ENCODE data around the gene CXCL11.

CXCL11 gene

DNA sequence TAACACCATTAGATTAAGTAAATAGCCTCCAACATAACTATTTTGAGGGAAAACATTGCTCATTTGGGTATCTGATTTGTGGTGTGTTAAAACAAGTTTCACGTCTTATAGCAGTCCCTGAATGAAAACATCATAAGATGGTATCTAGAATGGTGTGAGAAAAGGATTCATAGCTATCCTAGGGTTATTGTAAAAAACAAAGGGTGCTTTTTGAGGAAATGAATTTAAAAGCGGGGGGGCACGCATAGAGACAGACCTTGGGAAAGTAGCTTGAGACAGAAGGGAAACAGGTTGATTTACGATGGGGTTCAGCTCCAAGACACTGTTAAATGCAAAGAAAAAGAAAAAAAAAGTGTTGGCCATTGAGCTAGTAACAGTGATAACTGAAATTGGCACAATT, 11.8 kb downstream of the CXCL11 start:
- 7% methylated on average over 4 of the region's 4 CpGs for WGBS (ENCODE audit: insufficient coverage)
- no peaks in the 10 kb centered on the region for H3K27me3 ChIP-seq (replicated peaks in 2 of 5; ENCODE audit: control insufficient read depth in 4 of 5, insufficient read depth in 5 of 5, low read length in 4 of 5)
- ChIA-PET CTCF (interaction anchor here (1.0 kb wide), 3 partner anchors 13 to 29 kb away, joined by 3 read pairs; no protein-coding TSS in a partner anchor), POLR2A (no interaction called here)
- peak; percentile 15 to 82 (median 77) for DNase-seq
- no peaks in the 10 kb centered on the region for H3K9me3 ChIP-seq (ENCODE audit: control extremely low read depth in 1 of 5, control insufficient read depth in 4 of 5, insufficient read depth in 2 of 5, low read depth in 1 of 5, low read length in 4 of 5)
- H3K4me3 ChIP-seq (ENCODE audit: control insufficient read depth in 1 of 7, extremely low read depth in 1 of 7, insufficient read depth in 4 of 7, low read depth in 2 of 7, low read length in 6 of 7), result peak overlapping the region in 2 of 7 experiments; percentile 47 to 52
- no peaks in the 10 kb centered on the region for H3K36me3 ChIP-seq (ENCODE audit: control insufficient read depth in 4 of 4, insufficient read depth in 4 of 4, low read length in 3 of 4)
- peaks cover 17 to 29% (median 22%) of the 10 kb centered on the region in 4 experiments for H3K4me1 ChIP-seq (ENCODE audit: control extremely low read depth in 1 of 4, control insufficient read depth in 4 of 4, insufficient read depth in 4 of 4, low read length in 3 of 4)
- H3K27ac ChIP-seq (ENCODE audit: insufficient read depth in 1 of 2, low read depth in 1 of 2, low read length in 2 of 2, poor library complexity in 1 of 2, severe bottlenecking in 2 of 2), result no peak overlapping the region

DNA sequence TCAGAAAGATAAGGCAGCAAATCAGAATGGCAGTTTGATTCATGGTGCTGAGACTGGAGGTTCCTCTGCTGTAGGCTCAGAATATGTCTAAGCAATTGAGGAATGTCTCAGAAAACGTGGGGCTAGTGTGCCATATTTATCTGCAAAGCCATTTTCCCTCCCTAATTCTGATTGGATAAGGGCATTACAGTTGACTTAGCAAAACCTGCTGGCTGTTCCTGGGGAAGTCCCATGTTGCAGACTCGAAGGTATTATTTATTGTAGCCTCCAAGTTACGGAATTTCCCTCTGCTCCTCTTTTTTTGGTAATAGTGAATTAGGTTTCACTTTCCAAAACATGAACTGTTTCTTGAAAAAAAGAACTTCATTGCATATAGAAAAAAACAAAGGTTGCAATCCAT, 12.5 kb downstream of the CXCL11 start, which contains the start of gene CXCL10:
Gene CXCL10, minus strand, starts transcription at position 109 of the 400 bp plus-strand sequence. Its CDS starts 66 bp downstream, at position 43.
- no peak within 1 kb of the TSS for H3K27ac ChIP-seq (ENCODE audit: insufficient read depth in 1 of 2, low read depth in 1 of 2, low read length in 2 of 2, poor library complexity in 1 of 2, severe bottlenecking in 2 of 2)
- no peaks in the 10 kb centered on the region for H3K36me3 ChIP-seq (ENCODE audit: control insufficient read depth in 4 of 4, insufficient read depth in 4 of 4, low read length in 3 of 4)
- peak within 1 kb of the TSS in 2 of 7 experiments; percentile 47 to 52 for H3K4me3 ChIP-seq (ENCODE audit: control insufficient read depth in 1 of 7, extremely low read depth in 1 of 7, insufficient read depth in 4 of 7, low read depth in 2 of 7, low read length in 6 of 7)
- peak; percentile 53 to 84 (median 81) for DNase-seq
- POLR2A ChIA-PET, result interaction anchor here (0.6 kb wide), 1 partner anchor 8 kb away, joined by 3 read pairs; no protein-coding TSS in a partner anchor
- no peaks in the 10 kb centered on the region for H3K9me3 ChIP-seq (ENCODE audit: control extremely low read depth in 1 of 5, control insufficient read depth in 4 of 5, insufficient read depth in 2 of 5, low read depth in 1 of 5, low read length in 4 of 5)
- H3K4me1 ChIP-seq (ENCODE audit: control extremely low read depth in 1 of 4, control insufficient read depth in 4 of 4, insufficient read depth in 4 of 4, low read length in 3 of 4), result peaks cover 14 to 25% (median 19%) of the 10 kb centered on the region in 4 experiments
- CTCF ChIA-PET, result no interaction called here
- no peaks in the 10 kb centered on the region for H3K27me3 ChIP-seq (replicated peaks in 2 of 5; ENCODE audit: control insufficient read depth in 4 of 5, insufficient read depth in 5 of 5, low read length in 4 of 5)
- 0% methylated on average over 1 of the region's 3 CpGs for WGBS (ENCODE audit: insufficient coverage)

DNA sequence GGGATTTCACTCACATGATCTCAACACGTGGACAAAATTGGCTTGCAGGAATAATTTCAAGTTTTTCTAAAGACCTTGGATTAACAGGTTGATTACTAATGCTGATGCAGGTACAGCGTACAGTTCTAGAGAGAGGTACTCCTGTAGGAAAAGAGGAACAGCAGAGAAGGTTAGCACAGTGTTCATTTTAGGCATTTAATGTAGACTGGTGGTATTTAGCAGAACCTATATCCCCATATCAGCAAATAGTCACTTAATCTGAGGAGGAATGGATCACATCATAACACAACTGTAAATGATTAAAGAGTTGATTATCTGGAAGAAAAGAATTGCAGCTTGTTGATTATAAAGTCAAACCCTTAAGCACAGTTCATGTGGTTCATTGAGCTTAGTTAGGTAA, 13.2 kb downstream of the CXCL11 start:
- WGBS (ENCODE audit: insufficient coverage), result 88% methylated on average over 1 of the region's 2 CpGs
- H3K9me3 ChIP-seq (ENCODE audit: control extremely low read depth in 1 of 5, control insufficient read depth in 4 of 5, insufficient read depth in 2 of 5, low read depth in 1 of 5, low read length in 4 of 5), result no peaks in the 10 kb centered on the region
- DNase-seq, result no peak
- CTCF ChIA-PET, result no interaction called here
- H3K27me3 ChIP-seq (replicated peaks in 2 of 5; ENCODE audit: control insufficient read depth in 4 of 5, insufficient read depth in 5 of 5, low read length in 4 of 5), result no peaks in the 10 kb centered on the region
- H3K36me3 ChIP-seq (ENCODE audit: control insufficient read depth in 4 of 4, insufficient read depth in 4 of 4, low read length in 3 of 4), result no peaks in the 10 kb centered on the region
- H3K4me3 ChIP-seq (ENCODE audit: control insufficient read depth in 1 of 7, extremely low read depth in 1 of 7, insufficient read depth in 4 of 7, low read depth in 2 of 7, low read length in 6 of 7), result no peak overlapping the region
- POLR2A ChIA-PET, result interaction anchor here (0.6 kb wide), 1 partner anchor 9 kb away, joined by 3 read pairs; no protein-coding TSS in a partner anchor
- peaks cover 11 to 21% (median 16%) of the 10 kb centered on the region in 4 experiments for H3K4me1 ChIP-seq (ENCODE audit: control extremely low read depth in 1 of 4, control insufficient read depth in 4 of 4, insufficient read depth in 4 of 4, low read length in 3 of 4)
- H3K27ac ChIP-seq (ENCODE audit: insufficient read depth in 1 of 2, low read depth in 1 of 2, low read length in 2 of 2, poor library complexity in 1 of 2, severe bottlenecking in 2 of 2), result no peak overlapping the region

DNA sequence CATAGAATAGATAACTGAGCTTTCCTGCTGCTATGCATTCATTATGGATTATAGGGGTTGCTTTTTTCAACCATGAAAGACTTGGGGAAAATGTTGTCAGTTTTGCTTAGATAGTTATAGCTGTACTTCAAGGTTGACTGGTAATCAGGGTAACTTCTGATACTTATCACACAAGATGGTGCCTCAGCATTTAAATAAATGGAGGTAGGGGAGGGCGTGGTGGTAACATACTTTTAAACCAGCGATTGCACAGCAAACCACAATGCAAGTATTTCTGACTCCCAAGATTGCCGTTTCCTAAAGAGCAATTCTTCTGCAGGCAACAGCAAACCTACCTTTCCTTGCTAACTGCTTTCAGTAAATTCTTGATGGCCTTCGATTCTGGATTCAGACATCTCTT, 13.8 kb downstream of the CXCL11 start:
- CTCF ChIA-PET, result interaction anchor here (1.0 kb wide), 1 partner anchor 22 kb away, joined by 3 read pairs; no protein-coding TSS in a partner anchor
- H3K4me3 ChIP-seq (ENCODE audit: control insufficient read depth in 1 of 7, extremely low read depth in 1 of 7, insufficient read depth in 4 of 7, low read depth in 2 of 7, low read length in 6 of 7), result no peak overlapping the region

DNA sequence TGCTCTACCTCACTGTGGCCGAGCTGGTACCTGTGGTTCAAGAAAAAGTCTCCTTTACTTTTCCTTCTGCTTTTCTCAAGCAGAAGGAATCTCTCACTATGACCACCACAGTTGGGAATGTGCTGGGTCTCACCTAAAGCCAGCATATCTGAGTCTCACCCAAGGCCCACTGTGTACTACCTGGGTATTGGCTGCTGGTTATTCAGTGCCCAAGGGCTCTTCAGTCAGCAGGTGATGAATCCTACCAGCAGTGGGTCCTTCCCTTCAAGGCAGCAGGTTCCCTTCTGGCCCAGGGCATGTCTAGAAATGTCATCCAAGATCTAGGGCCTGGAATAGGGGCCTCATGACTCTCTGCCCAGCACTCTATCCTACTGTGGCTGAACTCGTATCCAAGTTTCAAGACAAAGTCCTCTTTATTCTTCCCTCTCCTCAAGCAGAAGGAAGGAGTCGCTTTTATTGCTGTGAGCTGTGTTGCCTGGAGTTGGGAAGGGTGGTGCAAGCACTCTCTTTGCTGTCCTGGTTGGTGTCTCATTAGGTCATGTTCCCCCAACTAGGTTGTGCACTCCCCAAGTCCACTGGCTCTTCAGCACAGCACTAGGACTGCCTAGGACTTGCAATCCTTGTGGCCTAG, 18.7 kb downstream of the CXCL11 start:
- DNase-seq, result no peak
- no peaks in the 10 kb centered on the region for H3K36me3 ChIP-seq (ENCODE audit: control insufficient read depth in 4 of 4, insufficient read depth in 4 of 4, low read length in 3 of 4)
- H3K9me3 ChIP-seq (ENCODE audit: control extremely low read depth in 1 of 5, control insufficient read depth in 4 of 5, insufficient read depth in 2 of 5, low read depth in 1 of 5, low read length in 4 of 5), result no peaks in the 10 kb centered on the region
- ChIA-PET POLR2A (no interaction called here), CTCF (no interaction called here)
- WGBS (ENCODE audit: insufficient coverage), result 100% methylated on average over 1 of the region's 3 CpGs
- H3K27ac ChIP-seq (ENCODE audit: insufficient read depth in 1 of 2, low read depth in 1 of 2, low read length in 2 of 2, poor library complexity in 1 of 2, severe bottlenecking in 2 of 2), result no peak overlapping the region
- no peak overlapping the region for H3K4me3 ChIP-seq (ENCODE audit: control insufficient read depth in 1 of 7, extremely low read depth in 1 of 7, insufficient read depth in 4 of 7, low read depth in 2 of 7, low read length in 6 of 7)
- no peaks in the 10 kb centered on the region for H3K27me3 ChIP-seq (replicated peaks in 2 of 5; ENCODE audit: control insufficient read depth in 4 of 5, insufficient read depth in 5 of 5, low read length in 4 of 5)
- peaks cover 0 to 9% (median 0%) of the 10 kb centered on the region in 4 experiments for H3K4me1 ChIP-seq (ENCODE audit: control extremely low read depth in 1 of 4, control insufficient read depth in 4 of 4, insufficient read depth in 4 of 4, low read length in 3 of 4)

More for the DNA sequence above, 13.8 kb downstream of the CXCL11 start:
- no peak overlapping the region for H3K27ac ChIP-seq (ENCODE audit: insufficient read depth in 1 of 2, low read depth in 1 of 2, low read length in 2 of 2, poor library complexity in 1 of 2, severe bottlenecking in 2 of 2)
- 83% methylated on average over 2 of the region's 4 CpGs for WGBS (ENCODE audit: insufficient coverage)
- H3K4me1 ChIP-seq (ENCODE audit: control extremely low read depth in 1 of 4, control insufficient read depth in 4 of 4, insufficient read depth in 4 of 4, low read length in 3 of 4), result peaks cover 11 to 21% (median 16%) of the 10 kb centered on the region in 4 experiments
- no peaks in the 10 kb centered on the region for H3K36me3 ChIP-seq (ENCODE audit: control insufficient read depth in 4 of 4, insufficient read depth in 4 of 4, low read length in 3 of 4)
- no peaks in the 10 kb centered on the region for H3K9me3 ChIP-seq (ENCODE audit: control extremely low read depth in 1 of 5, control insufficient read depth in 4 of 5, insufficient read depth in 2 of 5, low read depth in 1 of 5, low read length in 4 of 5)
- H3K27me3 ChIP-seq (replicated peaks in 2 of 5; ENCODE audit: control insufficient read depth in 4 of 5, insufficient read depth in 5 of 5, low read length in 4 of 5), result no peaks in the 10 kb centered on the region
- no peak for DNase-seq
- POLR2A ChIA-PET, result no interaction called here

DNA sequence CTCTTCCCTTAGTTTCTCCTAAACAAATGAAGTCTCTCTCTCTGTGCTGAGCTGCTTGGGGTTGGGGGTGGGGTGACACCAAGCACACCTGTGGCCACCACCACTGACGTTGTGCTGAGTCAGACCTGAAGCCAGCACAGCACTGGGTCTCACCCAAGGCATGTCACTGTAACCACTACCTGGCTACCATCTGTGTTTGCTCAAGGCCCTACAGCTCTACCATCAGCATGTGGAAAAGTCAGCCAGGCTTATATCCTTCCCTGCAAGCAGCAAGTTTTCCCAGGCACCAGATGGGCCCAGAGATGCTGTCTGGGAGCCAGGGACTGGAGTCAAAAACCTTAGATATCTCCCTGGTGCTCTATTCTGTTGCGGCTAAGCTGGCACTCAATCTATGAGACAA, 19.5 kb downstream of the CXCL11 start:
- Histone ChIP-seq H3K36me3 (ENCODE audit: control insufficient read depth in 4 of 4, insufficient read depth in 4 of 4, low read length in 3 of 4) (no peaks in the 10 kb centered on the region), H3K27me3 (replicated peaks in 2 of 5; ENCODE audit: control insufficient read depth in 4 of 5, insufficient read depth in 5 of 5, low read length in 4 of 5) (no peaks in the 10 kb centered on the region), H3K4me3 (ENCODE audit: control insufficient read depth in 1 of 7, extremely low read depth in 1 of 7, insufficient read depth in 4 of 7, low read depth in 2 of 7, low read length in 6 of 7) (no peak overlapping the region), H3K4me1 (ENCODE audit: control extremely low read depth in 1 of 4, control insufficient read depth in 4 of 4, insufficient read depth in 4 of 4, low read length in 3 of 4) (peaks cover 0 to 12% (median 2%) of the 10 kb centered on the region in 4 experiments), H3K9me3 (ENCODE audit: control extremely low read depth in 1 of 5, control insufficient read depth in 4 of 5, insufficient read depth in 2 of 5, low read depth in 1 of 5, low read length in 4 of 5) (no peaks in the 10 kb centered on the region), H3K27ac (ENCODE audit: insufficient read depth in 1 of 2, low read depth in 1 of 2, low read length in 2 of 2, poor library complexity in 1 of 2, severe bottlenecking in 2 of 2) (no peak overlapping the region)
- no peak for DNase-seq
- 83% methylated on average over 2 of the region's 2 CpGs for WGBS (ENCODE audit: insufficient coverage)
- ChIA-PET CTCF (no interaction called here), POLR2A (no interaction called here)

DNA sequence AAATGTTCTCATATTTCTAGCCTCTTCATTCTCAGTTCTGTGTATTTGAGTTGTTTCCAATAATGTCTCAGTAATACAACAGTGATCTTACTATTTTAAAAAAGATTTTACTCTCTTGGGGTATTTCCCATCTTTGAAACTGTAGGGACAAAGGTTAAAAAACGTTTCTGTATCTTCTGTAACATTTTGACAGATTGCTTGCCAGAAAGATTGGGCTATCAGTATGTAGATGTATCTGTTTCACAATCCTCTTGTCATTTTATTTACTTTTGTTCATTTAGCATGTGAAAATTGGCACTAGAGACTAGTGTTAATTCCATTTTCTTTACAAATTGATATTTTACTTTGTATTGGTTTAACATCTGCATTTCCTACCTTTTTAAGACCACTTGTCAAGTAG, 22.3 kb downstream of the CXCL11 start:
- ChIA-PET POLR2A (no interaction called here), CTCF (no interaction called here)
- H3K4me3 ChIP-seq (ENCODE audit: control insufficient read depth in 1 of 7, extremely low read depth in 1 of 7, insufficient read depth in 4 of 7, low read depth in 2 of 7, low read length in 6 of 7), result no peak overlapping the region
- H3K4me1 ChIP-seq (ENCODE audit: control extremely low read depth in 1 of 4, control insufficient read depth in 4 of 4, insufficient read depth in 4 of 4, low read length in 3 of 4), result peaks cover 0 to 12% (median 2%) of the 10 kb centered on the region in 4 experiments
- H3K36me3 ChIP-seq (ENCODE audit: control insufficient read depth in 4 of 4, insufficient read depth in 4 of 4, low read length in 3 of 4), result no peaks in the 10 kb centered on the region
- DNase-seq, result no peak
- whole genome bisulfite sequencing (ENCODE audit: insufficient coverage), result no CpG with 5 or more reads among the region's 1 CpG
- H3K9me3 ChIP-seq (ENCODE audit: control extremely low read depth in 1 of 5, control insufficient read depth in 4 of 5, insufficient read depth in 2 of 5, low read depth in 1 of 5, low read length in 4 of 5), result no peaks in the 10 kb centered on the region
- H3K27ac ChIP-seq (ENCODE audit: insufficient read depth in 1 of 2, low read depth in 1 of 2, low read length in 2 of 2, poor library complexity in 1 of 2, severe bottlenecking in 2 of 2), result no peak overlapping the region
- no peaks in the 10 kb centered on the region for H3K27me3 ChIP-seq (replicated peaks in 2 of 5; ENCODE audit: control insufficient read depth in 4 of 5, insufficient read depth in 5 of 5, low read length in 4 of 5)

Measured in common myeloid progenitor, CD34-positive (primary cell).